HEK293 (cell line): ENCODE results near the gene TFAP2B.

Experiments
- CTCF ChIA-PET: fragments of 350-600 bp; formaldehyde crosslinking; extraction: SDS; loops from one replicate; lab custom pipeline; 2021; ENCODE audit warnings: antibody characterized with exemption; lab: Yijun Ruan, JAX
- POLR2A ChIA-PET: fragments of 300-600 bp; formaldehyde crosslinking; extraction: SDS; loops from one replicate; lab custom pipeline; 2020; ENCODE audit warnings: antibody characterized with exemption, inconsistent platforms; lab: Yijun Ruan, JAX
- H3K27ac ChIP-seq: fragments of 200-500 bp; sonication (Bioruptor generic); 2 replicates; pipeline ENCODE4 v1.5.1; 2014; ENCODE audit warnings: low read depth, low read length, control low read depth, inconsistent platforms; ENCODE audit errors: extremely low read depth
- H3K36me3 ChIP-seq, 2 experiments: fragments of 200-500 bp in 1 of 2; sonication (Bioruptor generic) in 1 of 2; 1 replicate in 1 of 2; 2 replicates in 1 of 2; pipeline ENCODE4 v1.5.1; 2014 to 2017; ENCODE audit warnings: inconsistent platforms in 2 of 2, low read length in 2 of 2; ENCODE audit not compliant: control insufficient read depth in 2 of 2, insufficient read depth in 1 of 2
- H3K4me1 ChIP-seq: fragments of 200-500 bp; sonication (Bioruptor generic); 2 replicates; pipeline ENCODE4 v1.5.1; 2014; ENCODE audit warnings: mild to moderate bottlenecking, low read length, inconsistent platforms; ENCODE audit not compliant: control insufficient read depth, insufficient read depth
- H3K4me3 ChIP-seq: 2 replicates; pipeline ENCODE4 v1.5.1; 2011; ENCODE audit warnings: low read depth, mild to moderate bottlenecking, control low read depth, low read length, moderate library complexity
- H3K9me3 ChIP-seq: fragments of 200-500 bp; sonication (Bioruptor generic); 2 replicates; pipeline ENCODE4 v1.5.1; 2014; ENCODE audit warnings: low read depth, low read length, inconsistent platforms; ENCODE audit not compliant: control insufficient read depth, insufficient read depth
- AEBP2 ChIP-seq: fragments of 450-650 bp; formaldehyde crosslinking; IDR thresholded peaks from 2 replicates; pipeline ENCODE4 v1.5.1; 2016; ENCODE audit warnings: missing biosample characterization, missing genetic modification characterization, borderline replicate concordance
- FEZF1 ChIP-seq: fragments of 450-650 bp; formaldehyde crosslinking; IDR thresholded peaks from 2 replicates; pipeline ENCODE4 v1.5.1; 2016; ENCODE audit warnings: missing biosample characterization, missing genetic modification characterization
- INSM2 ChIP-seq: fragments of 450-650 bp; formaldehyde crosslinking; IDR thresholded peaks from 2 replicates; pipeline ENCODE4 v1.5.1; 2016; ENCODE audit warnings: missing biosample characterization, missing genetic modification characterization
- RBAK ChIP-seq: fragments of 450-650 bp; formaldehyde crosslinking; IDR thresholded peaks from 2 replicates; pipeline ENCODE4 v1.5.1; 2016; ENCODE audit warnings: missing biosample characterization, missing genetic modification characterization
- SP2 ChIP-seq: fragments of 450-650 bp; formaldehyde crosslinking; IDR thresholded peaks from 2 replicates; pipeline ENCODE4 v1.5.1; 2016; ENCODE audit warnings: missing biosample characterization, missing genetic modification characterization
- WT1 ChIP-seq: fragments of 450-650 bp; formaldehyde crosslinking; IDR thresholded peaks from 2 replicates; pipeline ENCODE4 v1.5.1; 2016; ENCODE audit warnings: missing biosample characterization, missing genetic modification characterization
- ZBTB20 ChIP-seq: fragments of 450-650 bp; formaldehyde crosslinking; IDR thresholded peaks from 2 replicates; pipeline ENCODE4 v1.5.1; 2016; ENCODE audit warnings: missing biosample characterization, missing genetic modification characterization
- ZBTB44 ChIP-seq: fragments of 450-650 bp; IDR thresholded peaks from 2 replicates; pipeline ENCODE4 v1.5.1; 2018; ENCODE audit warnings: missing biosample characterization, mild to moderate bottlenecking, missing genetic modification characterization
- ZBTB49 ChIP-seq: fragments of 450-650 bp; formaldehyde crosslinking; IDR thresholded peaks from 2 replicates; pipeline ENCODE4 v1.5.1; 2016; ENCODE audit warnings: missing biosample characterization, missing genetic modification characterization, low read depth
- ZEB2 ChIP-seq: fragments of 450-650 bp; formaldehyde crosslinking; IDR thresholded peaks from 2 replicates; pipeline ENCODE4 v1.5.1; 2016; ENCODE audit warnings: missing biosample characterization, missing genetic modification characterization
- ZFP37 ChIP-seq: fragments of 450-650 bp; formaldehyde crosslinking; IDR thresholded peaks from 2 replicates; pipeline ENCODE4 v1.5.1; 2016; ENCODE audit warnings: missing biosample characterization, missing genetic modification characterization
- ZNF184 ChIP-seq: fragments of 450-650 bp; IDR thresholded peaks from 2 replicates; pipeline ENCODE4 v1.5.1; 2018; ENCODE audit warnings: missing biosample characterization, mild to moderate bottlenecking, missing genetic modification characterization
- ZNF391 ChIP-seq: fragments of 450-650 bp; formaldehyde crosslinking; IDR thresholded peaks from 2 replicates; pipeline ENCODE4 v1.5.1; 2016; ENCODE audit warnings: low read depth, missing biosample characterization, missing genetic modification characterization, borderline replicate concordance
- ZNF416 ChIP-seq: fragments of 450-650 bp; formaldehyde crosslinking; IDR thresholded peaks from 2 replicates; pipeline ENCODE4 v1.5.1; 2016; ENCODE audit warnings: missing biosample characterization, missing genetic modification characterization
- ZNF473 ChIP-seq: fragments of 450-650 bp; formaldehyde crosslinking; IDR thresholded peaks from 2 replicates; pipeline ENCODE4 v1.5.1; 2017; ENCODE audit warnings: missing biosample characterization, missing genetic modification characterization
- ZNF48 ChIP-seq: fragments of 450-650 bp; formaldehyde crosslinking; IDR thresholded peaks from 2 replicates; pipeline ENCODE4 v1.5.1; 2016; ENCODE audit warnings: missing biosample characterization, missing genetic modification characterization
- ZNF548 ChIP-seq: fragments of 450-650 bp; formaldehyde crosslinking; IDR thresholded peaks from 2 replicates; pipeline ENCODE4 v1.5.1; 2016; ENCODE audit warnings: missing biosample characterization, missing genetic modification characterization
- ZNF621 ChIP-seq: fragments of 450-650 bp; formaldehyde crosslinking; IDR thresholded peaks from 2 replicates; pipeline ENCODE4 v1.5.1; 2017; ENCODE audit warnings: missing biosample characterization, missing genetic modification characterization
- ZNF626 ChIP-seq: fragments of 450-650 bp; sonication (Bioruptor Pico); formaldehyde crosslinking; IDR thresholded peaks from 2 replicates; pipeline ENCODE4 v1.5.1; 2018; ENCODE audit warnings: missing biosample characterization, missing genetic modification characterization, inconsistent platforms
- ZNF629 ChIP-seq: fragments of 450-650 bp; formaldehyde crosslinking; IDR thresholded peaks from 2 replicates; pipeline ENCODE4 v1.5.1; 2017; ENCODE audit warnings: missing biosample characterization, missing genetic modification characterization
- ZNF664 ChIP-seq: fragments of 450-650 bp; formaldehyde crosslinking; IDR thresholded peaks from 2 replicates; pipeline ENCODE4 v1.5.1; 2016; ENCODE audit warnings: missing biosample characterization, missing genetic modification characterization
- ZSCAN4 ChIP-seq: fragments of 450-650 bp; formaldehyde crosslinking; IDR thresholded peaks from 2 replicates; pipeline ENCODE4 v1.5.1; 2017; ENCODE audit warnings: missing biosample characterization, missing genetic modification characterization
- TF ChIP-seq, protein P1 (sequence below): fragments of 450-650 bp; formaldehyde crosslinking; IDR thresholded peaks from 2 replicates; pipeline ENCODE4 v1.5.1; 2016; ENCODE audit warnings: missing biosample characterization, missing genetic modification characterization
- TF ChIP-seq, protein P2 (sequence below): fragments of 450-650 bp; formaldehyde crosslinking; IDR thresholded peaks from 2 replicates; pipeline ENCODE4 v1.5.1; 2017; ENCODE audit warnings: missing biosample characterization, missing genetic modification characterization

The TFAP2B gene

GRCh38 chr6:50861692-50862091 lies 43.0 kb downstream of the TFAP2B start (continued):
- TF ChIP-seq ZNF473 (tag by site-specific recombination): no peak
- TF ChIP-seq ZNF184 (tag by site-specific recombination): no peak
- TF ChIP-seq ZNF416 (tag by site-specific recombination): no peak
- TF ChIP-seq ZNF629: no peak

DNA sequence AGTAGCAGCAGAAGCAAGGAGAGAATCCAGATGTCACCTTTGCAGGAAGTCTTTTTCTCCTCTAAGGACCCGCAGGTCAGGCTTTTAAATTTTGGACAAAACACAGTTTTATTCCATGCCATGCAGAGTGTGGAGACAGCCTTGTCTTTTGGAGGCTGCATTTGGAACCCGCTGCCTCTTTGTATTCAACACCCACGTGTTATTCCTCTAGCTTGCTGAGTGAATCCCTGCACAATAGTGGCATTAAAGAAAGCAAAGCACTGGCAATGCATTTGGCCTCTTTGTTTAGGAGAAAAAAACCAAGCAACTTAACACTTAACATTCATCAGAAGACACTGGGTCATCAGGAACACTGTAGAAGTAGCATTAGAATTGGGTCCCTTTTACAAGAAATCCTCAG lies 43.5 kb downstream of the TFAP2B start:
- POLR2A ChIA-PET: no interaction called here
- H3K9me3 ChIP-seq: no peaks in the 10 kb centered on the region
- no peak for TF ChIP-seq AEBP2
- no peak for TF ChIP-seq ZNF621 (tag by site-specific recombination)
- no peak for TF ChIP-seq FEZF1
- no peak for TF ChIP-seq RBAK (tag by site-specific recombination)
- TF ChIP-seq ZNF548 (tag by site-specific recombination): no peak
- TF ChIP-seq, protein P1, sequence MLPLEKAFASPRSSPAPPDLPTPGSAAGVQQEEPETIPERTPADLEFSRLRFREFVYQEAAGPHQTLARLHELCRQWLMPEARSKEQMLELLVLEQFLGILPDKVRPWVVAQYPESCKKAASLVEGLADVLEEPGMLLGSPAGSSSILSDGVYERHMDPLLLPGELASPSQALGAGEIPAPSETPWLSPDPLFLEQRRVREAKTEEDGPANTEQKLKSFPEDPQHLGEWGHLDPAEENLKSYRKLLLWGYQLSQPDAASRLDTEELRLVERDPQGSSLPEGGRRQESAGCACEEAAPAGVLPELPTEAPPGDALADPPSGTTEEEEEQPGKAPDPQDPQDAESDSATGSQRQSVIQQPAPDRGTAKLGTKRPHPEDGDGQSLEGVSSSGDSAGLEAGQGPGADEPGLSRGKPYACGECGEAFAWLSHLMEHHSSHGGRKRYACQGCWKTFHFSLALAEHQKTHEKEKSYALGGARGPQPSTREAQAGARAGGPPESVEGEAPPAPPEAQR (tag by site-specific recombination): no peak
- no peak for TF ChIP-seq ZNF664 (tag by site-specific recombination)
- TF ChIP-seq INSM2 (tag by site-specific recombination): no peak
- TF ChIP-seq, all 188 proteins: peak for 0
- H3K36me3 ChIP-seq: no peaks in the 10 kb centered on the region
- CTCF ChIA-PET: no interaction called here
- no peaks in the 10 kb centered on the region for H3K4me1 ChIP-seq
- no peak overlapping the region for H3K4me3 ChIP-seq
- H3K27ac ChIP-seq: no peak overlapping the region

DNA sequence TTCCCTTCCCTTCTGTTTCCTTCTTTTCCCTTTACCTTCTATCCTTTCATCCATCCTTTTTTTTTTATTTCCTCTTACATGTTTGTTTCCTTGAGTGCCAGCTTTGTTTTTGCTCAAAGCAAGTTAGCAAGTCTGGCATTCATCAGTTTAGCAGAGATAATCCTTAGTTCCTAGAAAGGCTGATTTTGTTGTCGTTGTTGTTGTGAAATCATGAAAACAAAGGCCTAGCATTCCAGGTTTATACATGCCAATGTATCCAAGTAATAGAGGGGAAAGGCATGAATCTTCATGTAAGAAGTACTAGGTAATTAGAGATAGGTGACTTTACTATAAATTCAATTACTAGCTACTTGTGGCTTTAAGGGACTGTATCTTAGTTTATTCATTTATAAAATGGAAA lies 45.9 kb downstream of the TFAP2B start:
- POLR2A ChIA-PET: no interaction called here
- Histone ChIP-seq H3K9me3 (no peaks in the 10 kb centered on the region), H3K4me3 (no peak overlapping the region), H3K4me1 (no peaks in the 10 kb centered on the region), H3K27ac (no peak overlapping the region), H3K36me3 (no peaks in the 10 kb centered on the region)
- CTCF ChIA-PET: interaction anchor here (0.7 kb wide), 1 partner anchor 31 kb away, joined by 3 read pairs; no protein-coding TSS in a partner anchor
- TF ChIP-seq ZEB2 (no peak), ZNF48 (tag by site-specific recombination) (no peak), ZBTB20 (tag by site-specific recombination) (no peak), ZNF391 (tag by site-specific recombination) (no peak), ZBTB49 (tag by site-specific recombination) (no peak), SP2 (no peak), WT1 (tag by site-specific recombination) (no peak), ZFP37 (tag by site-specific recombination) (no peak), ZNF626 (tag by site-specific recombination) (no peak), ZBTB44 (tag by site-specific recombination) (no peak), ZSCAN4 (no peak)
- TF ChIP-seq, protein P2, sequence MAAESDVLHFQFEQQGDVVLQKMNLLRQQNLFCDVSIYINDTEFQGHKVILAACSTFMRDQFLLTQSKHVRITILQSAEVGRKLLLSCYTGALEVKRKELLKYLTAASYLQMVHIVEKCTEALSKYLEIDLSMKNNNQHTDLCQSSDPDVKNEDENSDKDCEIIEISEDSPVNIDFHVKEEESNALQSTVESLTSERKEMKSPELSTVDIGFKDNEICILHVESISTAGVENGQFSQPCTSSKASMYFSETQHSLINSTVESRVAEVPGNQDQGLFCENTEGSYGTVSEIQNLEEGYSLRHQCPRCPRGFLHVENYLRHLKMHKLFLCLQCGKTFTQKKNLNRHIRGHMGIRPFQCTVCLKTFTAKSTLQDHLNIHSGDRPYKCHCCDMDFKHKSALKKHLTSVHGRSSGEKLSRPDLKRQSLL (tag by site-specific recombination): no peak
